HepG2 (cell line): ENCODE results near the gene SART1. TPM values are rescaled to one million over a fixed set of nuclear protein-coding genes. Genes with fewer than 3 reads are reported as not detected.

Experiments
- ATAC-seq: fragments of 200-7000 bp; cut with Tn5 transposase; 3 replicates; pipeline ENCODE4 v1.9.1; 2020; ENCODE audit warnings: mild to moderate bottlenecking, moderate library complexity
- BruUV-seq: library from RNA; stranded (reverse); fragments of 400-500 nt; replicated peaks from 2 replicates; lab custom pipeline; 2021; lab: Mats Ljungman, UMichigan
- CTCF ChIA-PET: fragments of 300-600 bp; formaldehyde crosslinking; extraction: SDS; loops from one replicate; lab custom pipeline; 2021; ENCODE audit warnings: low total read pairs, inconsistent platforms, low intra/inter-chr PET ratio; lab: Yijun Ruan, JAX
- POLR2A ChIA-PET: fragments of 350-600 bp; sonication (Branson Sonifier 250); formaldehyde crosslinking; loops from one replicate; lab custom pipeline; 2020; ENCODE audit warnings: antibody characterized with exemption, inconsistent platforms; lab: Yijun Ruan, JAX
- DNase-seq: peaks from one replicate; pipeline ENCODE4 v3.0.0-alpha.2; 2015; ENCODE audit warnings: low spot score
- FAIRE-seq: peaks from 3 replicates; lab custom pipeline; 2011; peaks lifted over from hg19 to GRCh38; lab: Jason Lieb, UNC
- H2AFZ ChIP-seq: one replicate; pipeline ENCODE4 v1.6.1; 2011; ENCODE audit warnings: low read length, inconsistent platforms
- H3K27ac ChIP-seq: fragments of 300-600 bp; 3 replicates; pipeline ENCODE4 v1.8.0; 2011; ENCODE audit warnings: mixed run types, mild to moderate bottlenecking, mixed read lengths, low read length, inconsistent platforms; ENCODE audit not compliant: insufficient read depth; ENCODE audit errors: extremely low read length
- H3K27me3 ChIP-seq, 2 experiments: fragments of 200-600 bp in 1 of 2; 2 replicates in 1 of 2; 3 replicates in 1 of 2; pipeline versions ENCODE4 v1.6.0 to v1.8.0; 2011; ENCODE audit warnings: low read length in 2 of 2, mild to moderate bottlenecking in 2 of 2, moderate library complexity in 2 of 2, inconsistent platforms in 1 of 2; ENCODE audit not compliant: insufficient read depth in 2 of 2, control insufficient read depth in 1 of 2
- H3K36me3 ChIP-seq, 2 experiments: fragments of 200-600 bp in 1 of 2; replicated peaks in 1 of 2; 2 replicates in 1 of 2; 3 replicates in 1 of 2; pipeline versions ENCODE4 v1.5.1 to v1.8.0; 2011; ENCODE audit warnings: low read length in 2 of 2, inconsistent platforms in 1 of 2; ENCODE audit not compliant: insufficient read depth in 2 of 2, control insufficient read depth in 1 of 2
- H3K4me1 ChIP-seq: 2 replicates; pipeline ENCODE4 v1.5.1; 2012; ENCODE audit warnings: low read length, inconsistent platforms; ENCODE audit not compliant: insufficient read depth
- H3K4me2 ChIP-seq: 2 replicates; pipeline ENCODE4 v1.6.0; 2011; ENCODE audit warnings: low read depth, low read length, inconsistent platforms
- H3K4me3 ChIP-seq, 3 experiments: fragments of 200-600 bp in 1 of 3; sonication (generic), shearing (Covaris generic) in 1 of 3; replicated peaks in 1 of 3; 2 replicates each; pipeline ENCODE4 v1.5.1; 2011 to 2016; ENCODE audit warnings: low read length in 3 of 3, inconsistent platforms in 2 of 3, low read depth in 2 of 3, mild to moderate bottlenecking in 2 of 3, control low read depth in 1 of 3, mixed read lengths in 1 of 3; ENCODE audit not compliant: insufficient read depth in 1 of 3
- H3K79me2 ChIP-seq: one replicate; pipeline ENCODE4 v1.6.1; 2011; ENCODE audit warnings: low read length, inconsistent platforms; ENCODE audit not compliant: insufficient read depth
- H3K9ac ChIP-seq: 2 replicates; pipeline ENCODE4 v1.6.0; 2011; ENCODE audit warnings: mild to moderate bottlenecking, low read depth, low read length, inconsistent platforms; ENCODE audit not compliant: insufficient read depth
- H3K9me3 ChIP-seq: 2 replicates; pipeline ENCODE4 v1.5.1; 2012; ENCODE audit warnings: mild to moderate bottlenecking, low read length
- H4K20me1 ChIP-seq: 2 replicates; pipeline ENCODE4 v1.6.0; 2011; ENCODE audit warnings: inconsistent platforms, mild to moderate bottlenecking, low read length, moderate library complexity; ENCODE audit not compliant: insufficient read depth
- DDIT3 ChIP-seq: sonication (generic); formaldehyde crosslinking; IDR thresholded peaks from 2 replicates; pipeline ENCODE4 v1.4.0; 2020; ENCODE audit warnings: mild to moderate bottlenecking, missing genetic modification reagents
- GLMP ChIP-seq: sonication (generic); formaldehyde crosslinking; IDR thresholded peaks from 2 replicates; pipeline ENCODE4 v1.9.0; 2021; ENCODE audit warnings: missing genetic modification reagents, mild to moderate bottlenecking, borderline replicate concordance
- HOMEZ ChIP-seq: IDR thresholded peaks from 2 replicates; pipeline ENCODE4 v1.6.1; 2016; ENCODE audit warnings: low read depth
- NR2F1 ChIP-seq, 2 experiments: fragments of 450-650 bp in 1 of 2; formaldehyde crosslinking in 1 of 2; IDR thresholded peaks; 2 replicates each; pipeline versions ENCODE4 v1.5.0 to v1.6.1; 2016 to 2020; ENCODE audit warnings: mild to moderate bottlenecking in 1 of 2, missing compliant biosample characterization in 1 of 2, missing genetic modification reagents in 1 of 2, moderate library complexity in 1 of 2
- PBX3 ChIP-seq: sonication (generic); formaldehyde crosslinking; IDR thresholded peaks from 2 replicates; pipeline ENCODE4 v1.8.1; 2023; ENCODE audit warnings: missing genetic modification reagents, inconsistent platforms, borderline replicate concordance
- RAD51 ChIP-seq: fragments of 450-650 bp; IDR thresholded peaks from 2 replicates; pipeline ENCODE4 v1.6.1; 2016; ENCODE audit warnings: borderline replicate concordance
- RARA ChIP-seq: IDR thresholded peaks from 2 replicates; pipeline ENCODE4 v1.6.1; 2016; ENCODE audit warnings: missing genetic modification reagents, missing compliant biosample characterization
- RNF2 ChIP-seq: fragments of 450-650 bp; conservative IDR thresholded peaks from 2 replicates; pipeline ENCODE4 v1.6.1; 2016; ENCODE audit warnings: low read depth
- USF2 ChIP-seq, 2 experiments: sonication (generic) in 1 of 2; formaldehyde crosslinking in 1 of 2; IDR thresholded peaks; 2 replicates each; pipeline versions ENCODE4 v1.5.1 to v1.6.1; 2011 to 2020; ENCODE audit warnings: borderline replicate concordance in 1 of 2, low read depth in 1 of 2, low read length in 1 of 2, mild to moderate bottlenecking in 1 of 2, missing genetic modification reagents in 1 of 2, moderate library complexity in 1 of 2
- ZNF160 ChIP-seq: sonication (generic); formaldehyde crosslinking; IDR thresholded peaks from 2 replicates; pipeline ENCODE4 v1.8.0; 2022; ENCODE audit warnings: mild to moderate bottlenecking, inconsistent platforms, missing genetic modification reagents
- ZNF512 ChIP-seq: sonication (generic); formaldehyde crosslinking; IDR thresholded peaks from 2 replicates; pipeline ENCODE4 v1.4.0; 2020; ENCODE audit warnings: mild to moderate bottlenecking, missing genetic modification reagents
- ZNF546 ChIP-seq: sonication (generic); formaldehyde crosslinking; conservative IDR thresholded peaks from 2 replicates; pipeline ENCODE4 v1.8.1; 2023; ENCODE audit warnings: mild to moderate bottlenecking, missing genetic modification reagents
- ZNF644 ChIP-seq: IDR thresholded peaks from 2 replicates; pipeline ENCODE4 v1.6.1; 2016; ENCODE audit warnings: low read depth
- ZNF746 ChIP-seq: sonication (generic); formaldehyde crosslinking; IDR thresholded peaks from 2 replicates; pipeline ENCODE4 v1.8.0; 2022; ENCODE audit warnings: mild to moderate bottlenecking, missing genetic modification reagents
- ZNF83 ChIP-seq: sonication (generic); formaldehyde crosslinking; IDR thresholded peaks from 2 replicates; pipeline ENCODE4 v1.4.0; 2020; ENCODE audit warnings: missing genetic modification reagents, mild to moderate bottlenecking, borderline replicate concordance
- ZNF879 ChIP-seq: sonication (generic); formaldehyde crosslinking; IDR thresholded peaks from 2 replicates; pipeline ENCODE4 v1.8.1; 2023; ENCODE audit warnings: missing genetic modification reagents
- whole genome bisulfite sequencing: methylation state at CpG from one replicate; pipeline ENCODE4 v1.1.6; 2017; ENCODE audit warnings: low lambda C conversion rate; 5-methylcytosine and 5-hydroxymethylcytosine counted together
- in situ Hi-C: cut with HindIII; loops from 2 replicates; pipeline ENCODE4 v1.10.0; 2017; ENCODE audit warnings: low pct_unique_long_range_greater_than_20kb; ENCODE audit not compliant: extremely low pct_ligation_motif_present
- intact Hi-C: fragments of 100-400 bp; cut with micrococcal nuclease; formaldehyde crosslinking; loops from one replicate; pipeline ENCODE4 v1.10.0; 2022; ENCODE audit not compliant: unreplicated experiment
- polyA plus RNA-seq, 8 experiments: library from polyadenylated mRNA; depleted of rRNA in 3 of 8; stranded (reverse) in 7 of 8; unstranded in 1 of 8; fragments of >200 nt; fragmentation: Illumina TruSeq in 4 of 8; extraction: Trizol in 4 of 8; gene quantifications; 2 replicates each; pipeline versions ENCODE4 v1.2.1 to v1.2.3, GENCODE V29; 2011 to 2016; ENCODE audit warnings: low read depth in 4 of 8, missing spikeins in 1 of 8, mixed read lengths in 1 of 8; ENCODE audit not compliant: insufficient read depth in 1 of 8
- total RNA-seq, 5 experiments: library from RNA; depleted of rRNA; stranded (reverse); fragments of >200 nt; fragmentation: Illumina TruSeq; extraction: Trizol; gene quantifications; 2 replicates each; pipeline ENCODE4 v1.2.3, GENCODE V29; 2016; ENCODE audit warnings: low read depth in 1 of 5

Gene SART1
- total and polyA plus RNA-seq, 2 of the 13 experiments (the other 11 are each of a cell fraction or from before 2014, with no cell fraction given), result 11.3 to 22.5 TPM

GRCh38 chr11:66012371-66012945 is 50.9 kb downstream of the SART1 start:
- no TSS peak for BruUV-seq
- Histone ChIP-seq H3K9ac (no peak overlapping the region), H2AFZ (no peak overlapping the region), H3K9me3 (no peaks in the 10 kb centered on the region), H3K79me2 (no peaks in the 10 kb centered on the region), H3K27me3 (peaks cover 9 to 45% of the 10 kb centered on the region in 2 experiments; a peak in 4 of 5 replicates), H4K20me1 (no peaks in the 10 kb centered on the region), H3K4me3 (no peak overlapping the region), H3K4me2 (no peak overlapping the region), H3K36me3 (no peaks in the 10 kb centered on the region), H3K4me1 (peaks cover 6% of the 10 kb centered on the region; the same call in 1 of the 2 replicates), H3K27ac (no peak overlapping the region)
- in situ Hi-C loops (no loop called here), intact Hi-C loops (no loop called here)
- WGBS, result 52% methylated on average over 6 of the region's 12 CpGs
- ChIA-PET POLR2A (interaction anchor here (1.2 kb wide), 1 partner anchor 10 kb away, joined by 3 read pairs; the partner anchor contains the start of genes BANF1 and EIF1AD), CTCF (no interaction called here)
- FAIRE-seq (no peak), DNase-seq (no peak), ATAC-seq (no peak)
- TF ChIP-seq ZNF160 (CRISPR knock-in tag) (no peak), ZNF512 (no peak), GLMP (CRISPR knock-in tag) (no peak), PBX3 (no peak), ZNF879 (no peak), RNF2 (no peak), ZNF83 (CRISPR knock-in tag) (no peak), ZNF644 (CRISPR knock-in tag) (no peak), ZNF546 (no peak), RAD51 (no peak), HOMEZ (CRISPR knock-in tag) (no peak), NR2F1 (CRISPR knock-in tag; IDR thresholded peaks at IDR 0.05) (no peak), DDIT3 (CRISPR knock-in tag) (no peak), RARA (no peak), ZNF746 (no peak), USF2 (IDR thresholded peaks at IDR 0.05; ENCODE audit: low read depth, low read length) (no peak), USF2 (CRISPR knock-in tag; IDR thresholded peaks at IDR 0.05; ENCODE audit: borderline replicate concordance) (no peak)
